HG02852 (cell line): ENCODE measurements around the gene LCN6.

Source experiments
- ATAC-seq: cut with Tn5 transposase; IDR thresholded peaks from one replicate; pipeline ENCODE4 v1.9.1; 2021; ENCODE audit warnings: mild to moderate bottlenecking, moderate library complexity; ENCODE audit not compliant: unreplicated experiment

LCN6 gene

DNA sequence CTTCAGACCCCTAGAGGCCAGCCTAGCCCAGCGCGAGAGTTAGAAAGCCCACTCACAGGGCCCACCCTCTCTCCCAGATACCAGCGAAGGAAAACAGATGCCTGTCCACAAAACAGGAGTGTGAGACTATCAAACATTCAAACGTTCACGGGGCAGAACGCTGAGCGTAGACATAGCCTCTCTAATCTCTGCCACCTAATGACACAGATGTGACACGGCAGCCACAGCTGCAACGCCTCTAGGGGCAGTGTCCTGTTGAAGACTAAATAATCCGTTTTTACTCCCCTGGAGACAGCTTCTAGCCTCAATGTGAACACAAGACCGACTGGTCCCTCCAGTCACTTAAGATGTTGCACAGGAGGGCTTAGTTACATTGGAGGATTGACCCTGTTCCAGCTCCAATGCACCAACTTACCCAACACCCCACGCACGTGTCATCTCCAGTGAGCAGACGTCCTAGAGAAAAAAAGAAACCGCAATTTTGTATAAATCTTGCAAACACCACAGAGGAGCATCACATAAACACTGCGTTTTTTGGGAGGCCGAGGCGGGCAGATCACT lies 21.6 kb downstream of the LCN6 start:
- ATAC-seq, result no peak

DNA sequence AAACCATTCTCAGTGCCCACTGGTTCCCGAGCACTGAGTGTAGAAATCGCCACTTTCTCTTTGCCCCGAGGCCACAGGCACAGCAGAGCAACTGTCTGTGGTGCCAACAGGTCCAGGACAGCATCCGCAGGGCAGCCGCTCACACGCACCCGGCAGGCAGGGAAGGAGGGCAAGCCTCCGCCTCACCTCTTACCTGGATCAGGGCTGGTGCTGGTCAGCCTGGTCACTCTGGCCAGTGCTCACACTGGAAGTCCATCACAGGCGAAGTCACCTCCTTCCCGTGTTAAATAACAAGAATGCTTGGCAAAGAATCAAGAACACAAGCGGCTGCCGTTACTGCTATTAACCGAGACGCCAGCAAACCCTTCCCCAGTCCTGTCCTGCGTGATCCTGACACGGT lies 22.2 kb downstream of the LCN6 start:
- no peak for ATAC-seq

DNA sequence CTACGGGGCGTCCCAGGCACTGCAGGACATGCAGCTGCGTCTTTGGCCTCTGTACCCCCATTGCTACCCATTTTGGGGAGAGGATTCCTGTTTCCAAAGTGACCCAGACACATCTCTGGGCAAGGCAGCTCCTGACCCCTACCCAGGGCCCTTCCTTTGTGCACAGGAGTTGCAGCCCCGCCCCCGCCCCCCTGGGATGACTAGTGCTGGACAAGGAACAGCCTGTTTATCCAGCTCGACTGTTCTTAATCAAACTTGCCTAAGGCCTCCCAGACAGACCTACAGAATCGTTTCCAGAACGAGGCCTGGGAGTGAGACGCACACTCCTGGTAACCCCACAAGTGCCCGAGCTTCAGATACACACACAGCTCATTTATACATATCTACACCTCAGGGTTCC lies 22.7 kb downstream of the LCN6 start:
- ATAC-seq, result no peak

DNA sequence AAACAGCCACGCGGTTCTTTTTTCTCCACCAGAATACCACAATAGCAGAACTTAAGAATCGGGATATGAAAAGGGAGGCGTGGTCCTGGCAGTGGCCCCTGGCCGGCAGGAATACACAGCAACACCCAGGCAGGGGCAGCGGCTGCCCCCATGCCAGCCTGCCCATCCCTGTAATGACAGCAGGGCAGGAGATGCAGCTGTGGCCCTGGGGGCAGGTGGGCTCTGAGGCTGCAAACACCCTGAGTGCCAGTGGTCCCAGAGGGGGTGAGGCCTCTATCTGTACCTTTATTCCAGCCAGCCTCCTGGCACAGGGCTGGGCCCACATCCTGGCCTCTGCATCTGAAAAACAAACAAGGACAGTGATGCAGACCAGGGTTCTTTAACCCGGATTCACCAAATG lies 23.6 kb downstream of the LCN6 start:
- no peak for ATAC-seq

GRCh38 chr9:136723989-136724388 lies 24.3 kb downstream of the LCN6 start:
- ATAC-seq, result no peak

- ATAC-seq, result no peak
Measured at GRCh38 chr9:136723362-136723976, 24.9 kb downstream of the LCN6 start.

GRCh38 chr9:136722969-136723356 lies 25.4 kb downstream of the LCN6 start:
- no peak for ATAC-seq

DNA sequence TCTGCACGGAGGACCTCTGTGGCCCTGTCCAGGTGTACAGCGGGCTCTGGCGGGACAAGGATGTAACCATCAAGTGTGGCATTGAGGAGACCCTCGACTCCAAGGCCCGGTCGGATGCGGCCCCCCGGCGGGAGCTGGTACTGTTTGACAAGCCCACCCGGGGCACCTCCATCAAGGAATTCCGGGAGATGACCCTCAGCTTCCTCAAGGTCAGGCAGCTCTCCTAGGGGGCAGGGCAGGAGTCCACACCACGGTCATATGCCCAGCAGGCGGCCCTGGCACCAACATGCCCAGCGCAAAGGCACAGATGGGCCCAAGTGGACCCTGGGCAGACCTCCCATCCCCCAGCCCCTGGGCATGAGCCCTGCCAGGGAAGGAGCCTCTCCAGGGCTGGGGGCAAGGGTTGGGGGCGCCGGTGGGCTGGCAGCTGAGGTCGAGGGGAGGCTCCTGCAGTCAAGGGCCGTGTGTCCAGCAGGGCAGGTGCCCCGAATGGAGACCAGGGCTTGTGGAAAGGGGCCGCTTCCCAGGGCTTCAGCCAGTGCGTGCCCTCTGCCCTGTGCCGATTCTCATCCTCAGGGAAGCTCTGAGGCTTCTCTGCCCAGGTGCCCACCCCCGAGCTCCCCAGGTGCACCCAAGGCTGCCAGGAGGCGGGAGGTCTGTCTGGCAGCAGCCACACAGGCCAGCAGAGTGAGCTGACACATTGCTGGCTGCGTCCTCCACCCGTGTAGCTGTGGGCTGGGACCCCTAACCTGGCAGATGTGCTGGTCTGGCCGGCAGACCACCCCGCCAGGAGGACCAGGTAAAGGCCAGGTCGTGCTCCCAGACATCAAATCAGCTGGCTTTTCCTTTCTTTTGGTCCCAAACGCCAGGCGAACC lies 26.0 kb downstream of the LCN6 start:
- no peak for ATAC-seq

DNA sequence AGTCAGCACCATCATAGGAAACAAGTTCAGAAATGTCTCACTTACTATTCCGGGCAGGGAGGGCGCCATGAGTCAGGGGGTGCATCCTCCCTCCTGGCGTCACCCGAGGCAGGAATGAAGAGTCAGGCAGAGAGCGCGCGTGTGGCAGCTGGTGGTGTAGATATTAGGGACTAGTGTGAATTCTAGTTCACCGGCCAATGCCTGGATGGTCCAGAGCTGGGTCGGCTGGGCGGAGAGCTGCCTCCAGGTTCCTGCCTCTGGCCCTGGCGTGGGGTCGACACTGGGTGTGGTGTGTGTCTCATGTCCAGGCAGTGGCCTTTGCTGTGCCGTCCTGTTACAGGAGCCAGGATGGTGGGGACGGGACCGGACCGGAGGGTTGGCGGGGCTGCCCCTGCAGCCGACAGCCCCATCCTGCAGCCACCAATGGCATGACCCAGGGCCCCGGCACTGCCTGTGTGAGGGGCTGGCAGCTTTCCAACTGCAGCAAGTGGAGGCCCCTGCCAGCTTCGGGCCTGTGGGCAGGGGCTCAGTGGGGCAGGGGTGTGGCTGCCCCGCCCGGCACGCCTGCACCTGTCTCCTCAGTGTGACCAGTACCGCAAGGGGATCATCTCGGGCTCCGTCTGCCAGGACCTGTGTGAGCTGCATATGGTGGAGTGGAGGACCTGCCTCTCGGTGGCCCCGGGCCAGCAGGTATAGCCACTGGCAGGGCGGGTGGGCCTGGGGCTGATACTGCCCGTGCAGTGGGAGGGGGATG lies 26.8 kb downstream of the LCN6 start:
- ATAC-seq, result no peak

DNA sequence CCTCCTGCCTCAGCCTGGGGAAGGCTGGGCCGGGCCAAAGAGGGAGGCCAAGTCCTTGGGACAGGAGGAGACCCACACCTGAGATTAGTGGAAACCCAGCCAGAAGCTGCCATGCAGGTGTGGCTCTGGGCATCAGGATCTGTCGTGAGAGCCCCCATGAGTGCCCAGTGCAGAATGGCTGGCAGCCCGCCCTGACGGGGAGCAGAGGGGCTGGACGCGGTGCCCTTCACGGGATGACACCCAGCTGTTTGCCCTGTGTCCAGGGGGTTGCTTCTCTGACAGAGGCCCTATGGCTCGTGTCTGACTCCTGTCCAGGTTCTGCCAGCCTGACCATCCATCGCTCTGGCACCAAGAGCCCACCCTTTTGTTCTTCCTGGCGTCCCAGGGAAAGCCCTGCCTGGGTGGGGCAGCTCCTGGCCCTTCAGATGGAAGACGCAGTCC lies 27.4 kb downstream of the LCN6 start:
- ATAC-seq, result no peak

GRCh38 chr9:136720251-136720897 lies 28.0 kb downstream of the LCN6 start:
- no peak for ATAC-seq

- no peak for ATAC-seq
Measured at GRCh38 chr9:136719195-136719880, 29.0 kb downstream of the LCN6 start.

DNA sequence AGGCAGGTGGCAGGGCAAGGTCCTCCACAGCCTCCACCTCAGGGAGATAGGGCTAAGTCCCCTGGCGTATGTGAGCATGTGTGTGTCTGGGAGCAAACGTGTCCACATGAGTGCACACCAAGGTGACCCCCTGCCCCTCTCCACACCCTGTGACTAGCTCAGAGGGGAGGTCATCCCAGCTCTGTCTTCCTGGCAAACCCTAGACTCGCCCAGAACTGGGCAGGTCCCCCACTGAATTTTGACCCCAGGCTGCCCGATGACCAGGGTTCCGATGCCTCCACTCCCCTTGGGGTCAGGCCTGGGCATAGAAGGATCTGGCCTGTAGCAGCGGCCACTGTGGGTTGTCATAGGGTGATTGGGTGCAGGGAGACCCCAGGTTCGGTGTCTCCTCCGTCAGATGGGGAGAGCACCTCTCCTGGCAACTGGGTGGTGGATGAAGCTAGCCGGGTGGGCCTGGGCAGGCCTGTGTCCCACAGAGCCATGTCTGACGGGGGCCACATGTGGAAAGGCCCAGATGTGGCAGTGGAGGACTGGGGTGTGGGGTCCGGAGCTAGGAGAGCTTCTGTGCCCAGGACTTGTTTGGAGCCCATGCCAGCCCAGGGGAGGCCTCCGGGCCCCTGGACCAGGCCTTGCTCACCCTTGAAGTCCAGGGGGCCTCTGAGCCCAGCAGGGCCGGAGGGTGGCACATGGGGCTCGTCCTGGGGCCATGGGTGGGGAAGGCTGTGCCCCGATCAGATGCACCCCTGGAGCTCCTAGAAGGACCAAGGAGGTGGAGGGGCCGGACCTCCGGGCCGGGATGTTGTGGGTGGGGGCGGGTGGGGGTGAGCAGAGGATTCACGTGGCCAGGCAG lies 29.8 kb downstream of the LCN6 start:
- ATAC-seq, result no peak

GRCh38 chr9:136717399-136717798 lies 30.9 kb downstream of the LCN6 start:
- no peak for ATAC-seq

DNA sequence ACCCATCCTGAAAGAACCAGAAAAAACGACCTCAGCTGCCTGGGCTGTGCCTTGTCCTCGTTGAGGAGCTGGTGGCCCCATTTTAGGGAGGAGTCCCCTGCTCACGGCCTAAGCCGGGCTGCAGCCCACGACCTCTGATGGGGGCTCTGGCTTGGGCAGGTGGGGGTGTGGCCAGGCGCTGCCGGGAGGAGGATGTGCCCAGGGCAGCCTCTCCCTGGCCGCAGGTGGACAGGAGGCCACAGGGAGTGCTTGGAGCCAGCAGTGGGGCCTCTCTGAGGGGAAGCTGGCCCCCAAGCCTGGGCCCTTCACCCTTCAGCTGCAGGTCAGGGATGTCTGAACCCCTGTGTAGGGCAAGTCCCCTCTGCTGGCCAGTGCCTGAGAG lies 33.4 kb downstream of the LCN6 start:
- no peak for ATAC-seq

- ATAC-seq, result no peak
Measured at GRCh38 chr9:136714096-136714892, 34.0 kb downstream of the LCN6 start.

- no peak for ATAC-seq
Measured at GRCh38 chr9:136713550-136713949, 34.8 kb downstream of the LCN6 start.

DNA sequence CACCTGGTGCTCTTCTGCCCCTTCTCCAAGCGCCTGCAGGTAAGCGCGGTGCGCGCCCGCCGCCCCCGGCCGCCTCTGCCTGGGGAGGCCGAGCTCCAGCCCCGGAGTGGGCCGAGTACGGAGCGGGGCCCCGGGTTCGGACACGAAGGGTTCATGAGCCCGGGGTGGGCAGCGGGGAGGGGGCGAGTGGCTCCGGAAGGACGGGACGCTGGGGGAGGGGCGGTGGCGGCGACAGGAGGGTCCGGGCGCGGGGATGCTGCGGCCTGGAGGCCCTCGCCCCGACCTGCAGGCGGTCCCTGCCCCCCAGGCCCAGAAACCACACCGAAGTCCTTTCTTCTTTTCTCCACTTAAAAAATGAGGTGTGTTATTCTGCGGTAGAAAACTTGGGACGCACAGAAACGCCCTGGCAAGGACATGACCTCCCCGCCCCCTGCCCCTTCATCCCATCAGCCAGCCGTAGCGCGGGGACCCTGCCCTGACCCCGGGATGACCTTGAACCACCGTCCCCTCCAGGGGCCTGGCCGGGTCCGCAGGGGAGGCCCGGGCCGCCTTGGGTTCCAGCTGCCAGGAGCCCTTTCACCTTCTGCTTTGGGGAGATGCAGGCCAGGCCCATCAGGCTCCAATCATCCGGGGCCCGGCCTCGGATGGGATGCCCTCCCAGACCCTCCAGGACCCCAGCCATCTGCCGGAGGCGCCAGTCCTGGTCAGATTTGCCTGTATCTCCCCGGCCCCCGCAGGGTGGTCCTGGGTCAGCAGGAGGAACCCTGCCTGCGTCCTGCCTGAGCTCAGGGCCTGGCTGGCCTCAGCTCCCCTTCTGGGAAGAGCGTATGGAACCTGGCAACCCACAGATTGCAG lies 35.4 kb downstream of the LCN6 start:
- ATAC-seq, result no peak
